Esophagus muscularis mucosa (tissue), 4 donors: ENCODE measurements around the gene GSTO2. TPM values are rescaled to one million over a fixed set of nuclear protein-coding genes. Genes with fewer than 3 reads are reported as not detected.
A peak's percentile ranks its signal among the peaks of the same experiment; 100 is the strongest.

Experiments used
- DNase-seq: peaks from one replicate; pipeline ENCODE4 v3.0.0-alpha.2; 2017; ENCODE audit errors: extremely low spot score
- H3K27ac ChIP-seq, 4 donors: fragments of 200-600 bp; sonication (generic); replicated peaks in 1 of 4; 1 replicate in 3 of 4; 2 replicates in 1 of 4; pipeline ENCODE4 v1.5.1; 2016 to 2019; ENCODE audit warnings: mild to moderate bottlenecking in 1 of 4
- H3K27me3 ChIP-seq, 4 donors: fragments of 200-600 bp; sonication (generic); one replicate each; pipeline versions ENCODE4 v1.5.1 to v1.6.0; 2016 to 2019
- H3K36me3 ChIP-seq, 4 donors: fragments of 200-600 bp; sonication (generic); one replicate each; pipeline ENCODE4 v1.5.1; 2016 to 2019
- H3K4me1 ChIP-seq, 4 donors: fragments of 200-600 bp; sonication (generic); one replicate each; pipeline ENCODE4 v1.5.1; 2016 to 2019
- H3K4me3 ChIP-seq, 4 donors: fragments of 200-600 bp; sonication (generic); 1 replicate in 2 of 4; 2 replicates in 2 of 4; pipeline ENCODE4 v1.5.1; 2016 to 2019; ENCODE audit warnings: mild to moderate bottlenecking in 4 of 4, moderate library complexity in 1 of 4
- H3K9me3 ChIP-seq, 4 donors: fragments of 200-600 bp; sonication (generic); 1 replicate in 3 of 4; 2 replicates in 1 of 4; pipeline ENCODE4 v1.5.1; 2016 to 2019
- CTCF ChIP-seq, 3 experiments: fragments of 200-600 bp in 2 of 3; fragments of 450-650 bp in 1 of 3; sonication (generic) in 2 of 3; IDR thresholded peaks; one replicate each; pipeline ENCODE4 v1.5.1; 2017 to 2019; ENCODE audit warnings: antibody characterized with exemption in 3 of 3, mild to moderate bottlenecking in 2 of 3, moderate library complexity in 1 of 3
- EP300 ChIP-seq: sonication (generic); formaldehyde crosslinking; IDR thresholded peaks from one replicate; pipeline ENCODE4 v1.6.1; 2017; ENCODE audit warnings: antibody characterized with exemption
- POLR2A ChIP-seq: fragments of 450-650 bp; IDR thresholded peaks from one replicate; pipeline ENCODE4 v1.6.1; 2017; ENCODE audit warnings: antibody characterized with exemption, moderate library complexity, mild to moderate bottlenecking, low read depth
- POLR2AphosphoS5 ChIP-seq, 2 donors: sonication (generic); formaldehyde crosslinking; IDR thresholded peaks; one replicate each; pipeline ENCODE4 v1.6.1; 2017; ENCODE audit warnings: antibody characterized with exemption in 2 of 2
- WGBS: methylation state at CpG from one replicate; pipeline ENCODE4 v1.1.5; 2018; 5-methylcytosine and 5-hydroxymethylcytosine counted together
- intact Hi-C: fragments of 100-400 bp; cut with DNase I; formaldehyde crosslinking; loops from one replicate; pipeline ENCODE4 v1.15.1; 2023
- total RNA-seq, 4 donors: library from RNA; depleted of rRNA; stranded (reverse); fragments of >200 nt; gene quantifications; one replicate each; pipeline versions ENCODE4 v1.1.0 to v1.2.1, GENCODE V29; 2016

The GSTO2 gene
- total RNA-seq, 4 donors from 2014 or later: 0.42 to 0.99 (median 0.63) TPM

- WGBS: 72% methylated on average over 6 of the region's 6 CpGs
- Histone ChIP-seq H3K36me3 (peaks cover 35 to 78% (median 67%) of the 10 kb centered on the region in 4 donors), H3K4me1 (peaks cover 60 to 79% (median 66%) of the 10 kb centered on the region in 4 donors), H3K9me3 (no peaks in the 10 kb centered on the region), H3K4me3 (no peak overlapping the region), H3K27me3 (no peaks in the 10 kb centered on the region), H3K27ac (peak overlapping the region; percentile 53 to 82 (median 73))
- TF ChIP-seq POLR2A: no peak
- no peak for TF ChIP-seq CTCF (IDR thresholded peaks at IDR 0.05)
- TF ChIP-seq POLR2AphosphoS5 (IDR thresholded peaks at IDR 0.05): peak; percentile 15 to 24
- no peak for TF ChIP-seq EP300
- intact Hi-C loops: no loop called here
- no peak for DNase-seq
Measured at GRCh38 chr10:104259999-104260774, 8.8 kb upstream of the GSTO2 start.

- H3K4me1 ChIP-seq: peaks cover 58 to 78% (median 66%) of the 10 kb centered on the region in 4 donors
- intact Hi-C loops: no loop called here
Measured at GRCh38 chr10:104260775-104261115, 8.2 kb upstream of the GSTO2 start.

GRCh38 chr10:104262055-104262454 is 6.9 kb upstream of the GSTO2 start:
- intact Hi-C loops: no loop called here
- Histone ChIP-seq H3K9me3 (no peaks in the 10 kb centered on the region), H3K27ac (peak overlapping the region in 3 of 4 donors; percentile 71 to 82 (median 75)), H3K4me3 (no peak overlapping the region), H3K36me3 (peaks cover 41 to 97% (median 85%) of the 10 kb centered on the region in 4 donors), H3K4me1 (peaks cover 46 to 67% (median 54%) of the 10 kb centered on the region in 4 donors), H3K27me3 (no peaks in the 10 kb centered on the region)
- WGBS: 90% methylated on average over 5 of the region's 5 CpGs
- TF ChIP-seq POLR2A (no peak), POLR2AphosphoS5 (IDR thresholded peaks at IDR 0.05) (no peak), CTCF (IDR thresholded peaks at IDR 0.05) (no peak), EP300 (no peak)
- no peak for DNase-seq

More at GRCh38 chr10:104260775-104261115, 8.2 kb upstream of the GSTO2 start:
- H3K9me3 ChIP-seq: no peaks in the 10 kb centered on the region
- TF ChIP-seq EP300 (no peak), POLR2A (no peak), POLR2AphosphoS5 (IDR thresholded peaks at IDR 0.05) (no peak), CTCF (IDR thresholded peaks at IDR 0.05) (no peak)
- 28% methylated on average over 3 of the region's 3 CpGs for WGBS
- no peak for DNase-seq
- H3K27ac ChIP-seq: peak overlapping the region; percentile 53 to 82 (median 73)
- no peak overlapping the region for H3K4me3 ChIP-seq
- H3K27me3 ChIP-seq: no peaks in the 10 kb centered on the region
- peaks cover 35 to 84% (median 72%) of the 10 kb centered on the region in 4 donors for H3K36me3 ChIP-seq

- Histone ChIP-seq H3K9me3 (no peaks in the 10 kb centered on the region), H3K36me3 (peaks cover 43 to 86% (median 78%) of the 10 kb centered on the region in 4 donors), H3K27me3 (no peaks in the 10 kb centered on the region), H3K27ac (no peak overlapping the region), H3K4me3 (no peak overlapping the region), H3K4me1 (peaks cover 38 to 58% (median 46%) of the 10 kb centered on the region in 4 donors)
- TF ChIP-seq POLR2AphosphoS5 (IDR thresholded peaks at IDR 0.05): no peak
- no peak for TF ChIP-seq CTCF (IDR thresholded peaks at IDR 0.05)
- TF ChIP-seq POLR2A: no peak
- TF ChIP-seq EP300: no peak
- no peak for DNase-seq
- intact Hi-C loops: loop anchor here (5.0 kb wide), 1 partner anchor 142 kb away; the partner anchor contains the start of gene SFR1
- 90% methylated on average over 5 of the region's 5 CpGs for WGBS
Measured at GRCh38 chr10:104264783-104265182, 4.2 kb upstream of the GSTO2 start.
